Frontal cortex (tissue), 4 donors: ENCODE data around the gene LRFN4. TPM values are rescaled to one million over a fixed set of nuclear protein-coding genes. Genes with fewer than 3 reads are reported as not detected.

Experiments used
- DNase-seq, 2 donors: peaks; one replicate each; pipeline ENCODE4 v3.0.0; 2012; ENCODE audit warnings: low spot score in 2 of 2
- FAIRE-seq: peaks from 2 replicates; lab custom pipeline; 2012; peaks lifted over from hg19 to GRCh38; lab: Jason Lieb, UNC
- total RNA-seq: library from RNA; depleted of rRNA; stranded (reverse); fragments of >200 nt; gene quantifications from one replicate; pipeline ENCODE4 v1.2.3, GENCODE V29; 2014
- donor health status: control.
- donor health status: control.
- donor health status: control.

Gene LRFN4
- total RNA-seq, 1 donor from 2014 or later: 44.0 TPM

- FAIRE-seq: no peak
- DNase-seq: peak; percentile 55 to 66
Measured at GRCh38 chr11:66883016-66883965, 26.4 kb downstream of the LRFN4 start.

GRCh38 chr11:66884443-66884842, 27.6 kb downstream of the LRFN4 start:
- no peak for DNase-seq
- no peak for FAIRE-seq

GRCh38 chr11:66885469-66885868, 28.6 kb downstream of the LRFN4 start:
- no peak for FAIRE-seq

GRCh38 chr11:66885950-66886440, 29.1 kb downstream of the LRFN4 start:
- FAIRE-seq: no peak

More at GRCh38 chr11:66885469-66885868, 28.6 kb downstream of the LRFN4 start:
- no peak for DNase-seq

GRCh38 chr11:66886671-66887221, 29.9 kb downstream of the LRFN4 start:
- no peak for FAIRE-seq
- no peak for DNase-seq

More at GRCh38 chr11:66885950-66886440, 29.1 kb downstream of the LRFN4 start:
- no peak for DNase-seq

- DNase-seq (no peak), FAIRE-seq (no peak)
Measured at GRCh38 chr11:66887526-66887925, 30.7 kb downstream of the LRFN4 start.

GRCh38 chr11:66888282-66888681, 31.4 kb downstream of the LRFN4 start:
- FAIRE-seq (no peak), DNase-seq (no peak)

- DNase-seq (no peak), FAIRE-seq (no peak)
Measured at GRCh38 chr11:66889960-66890359, 33.1 kb downstream of the LRFN4 start.

GRCh38 chr11:66891851-66892660, 35.2 kb downstream of the LRFN4 start:
- DNase-seq: no peak
- no peak for FAIRE-seq

GRCh38 chr11:66892911-66893310, 36.0 kb downstream of the LRFN4 start:
- no peak for DNase-seq
- no peak for FAIRE-seq

- FAIRE-seq (no peak), DNase-seq (no peak)
Measured at GRCh38 chr11:66894141-66894540, 37.3 kb downstream of the LRFN4 start.

GRCh38 chr11:66901964-66902390, 45.1 kb downstream of the LRFN4 start:
- no peak for DNase-seq
- no peak for FAIRE-seq

GRCh38 chr11:66902486-66903177, 45.8 kb downstream of the LRFN4 start:
- DNase-seq (no peak), FAIRE-seq (no peak)

GRCh38 chr11:66904055-66904454, 47.2 kb downstream of the LRFN4 start:
- no peak for FAIRE-seq
- no peak for DNase-seq

GRCh38 chr11:66904561-66904960, 47.7 kb downstream of the LRFN4 start:
- FAIRE-seq (no peak), DNase-seq (no peak)

GRCh38 chr11:66904981-66905521, 48.2 kb downstream of the LRFN4 start:
- DNase-seq: no peak
- FAIRE-seq: no peak

GRCh38 chr11:66905631-66906030, 48.8 kb downstream of the LRFN4 start:
- FAIRE-seq (no peak), DNase-seq (no peak)

GRCh38 chr11:66906061-66906733, 49.3 kb downstream of the LRFN4 start:
- FAIRE-seq (no peak), DNase-seq (no peak)
